A549 (cell line): ENCODE results near the gene POLR1B.
"Not testable (repeated sequence)": the region's sequence is repeated elsewhere in the genome, so short reads cannot be mapped to it uniquely, and the experiment has no call there.

Source experiments
- CHD2 ChIP-seq: fragments of 150-350 bp; IDR thresholded peaks from 2 replicates; pipeline ENCODE4 v1.6.1; 2014; ENCODE audit warnings: low read length; ENCODE audit not compliant: partially characterized antibody
- EP300 ChIP-seq, 2 experiments: fragments of >200 bp; sonication (Bioruptor Twin); formaldehyde crosslinking; IDR thresholded peaks; 2 replicates in 1 of 2; 3 replicates in 1 of 2; pipeline ENCODE4 v1.6.1; 2016 to 2017
- HDAC2 ChIP-seq: fragments of 200-600 bp; sonication (generic); IDR thresholded peaks from 2 replicates; pipeline ENCODE4 v1.6.1; 2016
- KDM1A ChIP-seq: fragments of 200-600 bp; sonication (generic); IDR thresholded peaks from 2 replicates; pipeline ENCODE4 v1.6.1; 2016; ENCODE audit warnings: low read depth, mild to moderate bottlenecking
- NR3C1 ChIP-seq: fragments of >200 bp; sonication (Bioruptor Twin); formaldehyde crosslinking; IDR thresholded peaks from 3 replicates; pipeline ENCODE4 v1.6.1; 2017
- POLR2A ChIP-seq: IDR thresholded peaks from 2 replicates; pipeline ENCODE4 v1.6.1; 2012; ENCODE audit warnings: mild to moderate bottlenecking, low read length
- REST ChIP-seq: fragments of 200-600 bp; sonication (generic); IDR thresholded peaks from 2 replicates; pipeline ENCODE4 v1.6.1; 2016; ENCODE audit warnings: antibody characterized with exemption, mild to moderate bottlenecking, moderate library complexity
- SMC3 ChIP-seq: fragments of >200 bp; sonication (Bioruptor Twin); formaldehyde crosslinking; IDR thresholded peaks from 3 replicates; pipeline ENCODE4 v1.6.1; 2018; ENCODE audit warnings: inconsistent platforms
- ZSCAN20 ChIP-seq: fragments of 250-450 bp; sonication (Bioruptor Pico); IDR thresholded peaks from 2 replicates; pipeline ENCODE4 v1.8.0; 2022; ENCODE audit warnings: mild to moderate bottlenecking, moderate library complexity
- TF ChIP-seq, protein P1 (sequence below): fragments of >200 bp; sonication (Bioruptor Twin); formaldehyde crosslinking; IDR thresholded peaks from 3 replicates; pipeline ENCODE4 v1.5.1; 2016

DNA sequence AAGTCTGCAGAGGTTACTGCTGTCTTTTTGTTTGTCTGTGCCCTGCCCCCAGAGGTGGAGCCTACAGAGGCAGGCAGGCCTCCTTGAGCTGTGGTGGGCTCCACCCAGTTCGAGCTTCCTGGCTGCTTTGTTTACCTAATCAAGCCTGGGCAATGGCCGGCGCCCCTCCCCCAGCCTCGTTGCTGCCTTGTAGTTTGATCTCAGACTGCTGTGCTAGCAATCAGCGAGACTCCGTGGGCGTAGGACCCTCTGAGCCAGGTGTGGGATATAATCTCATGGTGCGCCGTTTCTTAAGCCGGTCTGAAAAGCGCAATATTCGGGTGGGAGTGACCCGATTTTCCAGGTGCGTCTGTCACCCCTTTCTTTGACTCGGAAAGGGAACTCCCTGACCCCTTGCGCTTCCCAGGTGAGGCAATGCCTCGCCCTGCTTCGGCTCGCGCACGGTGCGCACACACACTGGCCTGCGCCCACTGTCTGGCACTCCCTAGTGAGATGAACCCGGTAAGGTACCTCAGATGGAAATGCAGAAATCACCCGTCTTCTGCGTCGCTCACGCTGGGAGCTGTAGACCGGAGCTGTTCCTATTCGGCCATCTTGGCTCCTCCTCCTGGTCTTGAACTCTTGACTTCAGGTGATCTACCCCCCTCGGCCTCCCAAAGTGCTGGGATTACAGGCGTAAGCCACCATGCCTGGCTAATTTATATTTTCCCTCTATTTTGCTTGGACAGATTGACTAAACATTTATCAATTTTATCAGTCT lies 32.8 kb upstream of the POLR1B start:
- not testable (repeated sequence) for TF ChIP-seq REST; NR3C1; EP300 (IDR thresholded peaks at IDR 0.05); POLR2A; HDAC2; ZSCAN20 (CRISPR knock-in tag); CHD2; KDM1A; SMC3
- TF ChIP-seq, protein P1, sequence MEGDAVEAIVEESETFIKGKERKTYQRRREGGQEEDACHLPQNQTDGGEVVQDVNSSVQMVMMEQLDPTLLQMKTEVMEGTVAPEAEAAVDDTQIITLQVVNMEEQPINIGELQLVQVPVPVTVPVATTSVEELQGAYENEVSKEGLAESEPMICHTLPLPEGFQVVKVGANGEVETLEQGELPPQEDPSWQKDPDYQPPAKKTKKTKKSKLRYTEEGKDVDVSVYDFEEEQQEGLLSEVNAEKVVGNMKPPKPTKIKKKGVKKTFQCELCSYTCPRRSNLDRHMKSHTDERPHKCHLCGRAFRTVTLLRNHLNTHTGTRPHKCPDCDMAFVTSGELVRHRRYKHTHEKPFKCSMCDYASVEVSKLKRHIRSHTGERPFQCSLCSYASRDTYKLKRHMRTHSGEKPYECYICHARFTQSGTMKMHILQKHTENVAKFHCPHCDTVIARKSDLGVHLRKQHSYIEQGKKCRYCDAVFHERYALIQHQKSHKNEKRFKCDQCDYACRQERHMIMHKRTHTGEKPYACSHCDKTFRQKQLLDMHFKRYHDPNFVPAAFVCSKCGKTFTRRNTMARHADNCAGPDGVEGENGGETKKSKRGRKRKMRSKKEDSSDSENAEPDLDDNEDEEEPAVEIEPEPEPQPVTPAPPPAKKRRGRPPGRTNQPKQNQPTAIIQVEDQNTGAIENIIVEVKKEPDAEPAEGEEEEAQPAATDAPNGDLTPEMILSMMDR = not testable (repeated sequence)
